Activated T-helper 2 cell treated with anti-CD3 and anti-CD28 coated beads, Interferon-gamma antibody, Interleukin-2, Interleukin-4, amounts not matched to agents 10 μg/mL and 5 μg/mL and 100 μg/mL, durations not matched to agents 14 hours and 24 hours and 36 hours (primary cell): ENCODE measurements around the gene DKK1. TPM values are rescaled to one million over a fixed set of nuclear protein-coding genes. Genes with fewer than 3 reads are reported as not detected.

ENCODE experiments used
- DNase-seq: peaks from one replicate; pipeline ENCODE4 v3.0.0; 2021; ENCODE audit warnings: low spot score
- H3K27ac Mint-ChIP-seq: one replicate; pipeline ENCODE4 v1.8.0; 2021; ENCODE audit warnings: mixed read lengths
- H3K27me3 Mint-ChIP-seq: one replicate; pipeline ENCODE4 v1.8.0; 2021; ENCODE audit warnings: low read depth, mixed read lengths
- H3K36me3 Mint-ChIP-seq: one replicate; pipeline ENCODE4 v1.8.0; 2021; ENCODE audit warnings: low read depth, mixed read lengths
- H3K4me1 Mint-ChIP-seq: one replicate; pipeline ENCODE4 v1.8.0; 2021; ENCODE audit warnings: low read depth, mixed read lengths
- H3K4me3 Mint-ChIP-seq: one replicate; pipeline ENCODE4 v1.8.0; 2021; ENCODE audit warnings: low read depth, mild to moderate bottlenecking, moderate library complexity, mixed read lengths
- H3K9me3 Mint-ChIP-seq: one replicate; pipeline ENCODE4 v1.8.0; 2021; ENCODE audit warnings: mixed read lengths
- intact Hi-C: fragments of 100-400 bp; cut with micrococcal nuclease; formaldehyde crosslinking; loops from one replicate; pipeline ENCODE4 v1.15.1; 2023
- total RNA-seq: library from RNA; stranded (reverse); gene quantifications from 2 replicates; pipeline ENCODE4 v1.2.3, GENCODE V29; 2022

The DKK1 gene
- total RNA-seq, 1 donor from 2014 or later, result not detected

- Mint-ChIP-seq H3K27ac (no peak overlapping the region), H3K4me1 (no peaks in the 10 kb centered on the region), H3K4me3 (no peak overlapping the region), H3K36me3 (no peaks in the 10 kb centered on the region), H3K9me3 (no peaks in the 10 kb centered on the region), H3K27me3 (no peaks in the 10 kb centered on the region)
- no peak for DNase-seq
- intact Hi-C loops, result no loop called here
Observed at GRCh38 chr10:52322936-52323335, 8.9 kb downstream of the DKK1 start.

DNA sequence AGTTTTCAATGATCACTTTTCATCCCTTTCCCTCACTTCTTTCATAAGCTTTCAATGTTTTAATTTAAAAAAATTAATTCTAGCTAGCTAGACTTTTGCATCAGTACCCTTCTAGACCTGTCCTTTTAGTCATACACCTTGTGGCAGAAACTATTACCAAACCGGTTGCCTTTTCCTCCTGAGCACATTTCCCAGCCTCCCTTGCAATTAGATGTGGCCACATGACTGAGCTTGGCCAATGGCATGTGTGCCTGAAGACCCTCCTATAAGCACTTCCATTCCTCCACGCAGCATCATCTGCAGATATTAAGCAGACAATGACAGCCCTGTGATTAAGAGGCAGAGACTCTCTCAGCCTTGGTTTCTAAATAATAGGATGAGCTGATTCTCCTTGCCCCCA is 12.3 kb downstream of the DKK1 start:
- no peaks in the 10 kb centered on the region for H3K36me3 Mint-ChIP-seq
- no peak overlapping the region for H3K27ac Mint-ChIP-seq
- no peak for DNase-seq
- H3K4me3 Mint-ChIP-seq, result no peak overlapping the region
- H3K9me3 Mint-ChIP-seq, result no peaks in the 10 kb centered on the region
- no peaks in the 10 kb centered on the region for H3K4me1 Mint-ChIP-seq
- intact Hi-C loops, result no loop called here
- no peaks in the 10 kb centered on the region for H3K27me3 Mint-ChIP-seq

DNA sequence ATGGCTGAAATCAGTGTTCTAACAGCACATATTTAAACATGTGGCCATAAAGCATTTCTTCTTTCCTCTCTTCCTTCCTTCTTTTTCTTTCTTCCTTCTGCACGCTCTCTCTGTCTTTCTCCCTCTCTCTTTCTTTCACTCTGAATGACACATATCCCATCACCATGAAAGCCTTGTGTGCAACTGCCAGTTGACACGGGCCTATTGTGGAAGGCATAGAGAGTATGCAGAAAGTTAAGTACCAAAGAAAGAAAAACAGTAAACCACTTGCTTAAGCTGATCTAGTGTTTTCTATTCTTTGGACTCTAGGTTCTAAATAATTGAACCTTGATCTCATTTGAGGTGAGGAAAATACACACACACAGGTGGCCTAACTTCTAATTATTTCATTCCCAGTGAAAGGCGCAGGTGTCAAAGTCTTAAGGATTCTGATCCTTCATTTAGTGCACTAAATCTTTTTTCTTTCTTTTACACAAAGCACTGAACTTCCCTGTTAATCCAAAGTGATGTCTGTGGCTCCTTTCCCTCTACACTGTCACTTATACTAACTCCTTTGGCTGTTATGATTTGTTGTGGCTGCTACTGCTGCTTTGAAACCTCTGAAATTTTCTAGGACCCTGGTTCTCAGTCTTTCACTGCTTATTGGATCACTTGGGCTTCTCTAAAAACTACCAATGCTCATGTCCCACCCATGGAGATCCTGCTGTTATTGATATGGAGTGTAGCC is 17.7 kb downstream of the DKK1 start:
- Mint-ChIP-seq H3K27ac (no peak overlapping the region), H3K9me3 (no peaks in the 10 kb centered on the region), H3K4me1 (no peaks in the 10 kb centered on the region), H3K4me3 (no peak overlapping the region), H3K36me3 (no peaks in the 10 kb centered on the region), H3K27me3 (no peaks in the 10 kb centered on the region)
- intact Hi-C loops, result no loop called here
- DNase-seq, result no peak

DNA sequence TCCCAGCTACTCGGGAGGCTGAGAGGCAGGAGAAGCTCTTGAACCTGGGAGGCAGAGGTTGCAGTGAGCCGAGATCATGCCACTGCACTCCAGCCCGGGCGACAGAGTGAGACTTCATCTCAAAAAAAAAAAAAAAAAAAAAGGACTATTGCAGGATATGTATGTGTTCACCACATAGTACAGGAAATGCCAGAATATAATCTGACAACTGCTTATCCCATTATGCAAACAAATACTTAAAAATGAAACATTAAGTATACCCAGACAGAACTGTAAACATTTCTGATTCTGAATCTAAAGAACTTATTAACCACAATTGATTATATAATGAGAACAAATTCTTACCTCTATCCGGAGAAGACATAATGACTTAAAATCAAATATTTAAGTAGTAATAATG is 18.7 kb downstream of the DKK1 start:
- DNase-seq, result no peak
- Mint-ChIP-seq H3K4me3 (no peak overlapping the region), H3K4me1 (no peaks in the 10 kb centered on the region), H3K27me3 (no peaks in the 10 kb centered on the region), H3K9me3 (no peaks in the 10 kb centered on the region), H3K36me3 (no peaks in the 10 kb centered on the region), H3K27ac (no peak overlapping the region)
- intact Hi-C loops, result no loop called here

DNA sequence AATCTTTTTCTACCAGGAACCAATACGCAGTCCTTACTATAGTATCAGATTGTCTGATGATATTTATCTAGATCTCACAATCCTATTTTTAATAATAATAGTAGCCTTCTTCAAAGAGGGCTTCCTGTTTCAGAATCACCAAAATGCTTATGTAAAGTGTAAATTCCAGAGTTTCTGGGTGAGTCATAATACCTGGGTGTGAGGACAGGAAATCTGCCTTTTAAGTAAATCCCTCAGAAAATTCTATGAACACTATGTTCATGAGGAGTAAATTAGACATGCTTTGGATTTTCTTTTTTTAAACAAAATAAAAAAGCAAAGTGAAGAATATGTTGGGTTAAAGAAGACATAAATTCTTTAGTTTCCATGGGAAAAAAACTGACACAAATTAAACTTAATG is 20.5 kb downstream of the DKK1 start:
- no peak overlapping the region for H3K4me3 Mint-ChIP-seq
- no peaks in the 10 kb centered on the region for H3K36me3 Mint-ChIP-seq
- DNase-seq, result no peak
- H3K9me3 Mint-ChIP-seq, result no peaks in the 10 kb centered on the region
- no peaks in the 10 kb centered on the region for H3K27me3 Mint-ChIP-seq
- intact Hi-C loops, result no loop called here
- H3K4me1 Mint-ChIP-seq, result no peaks in the 10 kb centered on the region
- H3K27ac Mint-ChIP-seq, result no peak overlapping the region

GRCh38 chr10:52335665-52336064 is 21.6 kb downstream of the DKK1 start:
- DNase-seq, result no peak
- H3K36me3 Mint-ChIP-seq, result no peaks in the 10 kb centered on the region
- no peak overlapping the region for H3K27ac Mint-ChIP-seq
- H3K9me3 Mint-ChIP-seq, result no peaks in the 10 kb centered on the region
- no peaks in the 10 kb centered on the region for H3K4me1 Mint-ChIP-seq
- H3K27me3 Mint-ChIP-seq, result no peaks in the 10 kb centered on the region
- intact Hi-C loops, result no loop called here
- no peak overlapping the region for H3K4me3 Mint-ChIP-seq

- DNase-seq, result no peak
- Mint-ChIP-seq H3K9me3 (no peaks in the 10 kb centered on the region), H3K4me3 (no peak overlapping the region), H3K27ac (no peak overlapping the region), H3K4me1 (no peaks in the 10 kb centered on the region), H3K27me3 (no peaks in the 10 kb centered on the region), H3K36me3 (no peaks in the 10 kb centered on the region)
- intact Hi-C loops, result no loop called here
Observed at GRCh38 chr10:52337225-52337624, 23.1 kb downstream of the DKK1 start.

GRCh38 chr10:52343439-52343838 is 29.4 kb downstream of the DKK1 start:
- no peak for DNase-seq
- H3K4me1 Mint-ChIP-seq, result no peaks in the 10 kb centered on the region
- no peaks in the 10 kb centered on the region for H3K9me3 Mint-ChIP-seq
- no peaks in the 10 kb centered on the region for H3K27me3 Mint-ChIP-seq
- no peaks in the 10 kb centered on the region for H3K36me3 Mint-ChIP-seq
- intact Hi-C loops, result no loop called here
- H3K27ac Mint-ChIP-seq, result no peak overlapping the region
- H3K4me3 Mint-ChIP-seq, result no peak overlapping the region

- intact Hi-C loops, result no loop called here
- no peaks in the 10 kb centered on the region for H3K27me3 Mint-ChIP-seq
- H3K36me3 Mint-ChIP-seq, result no peaks in the 10 kb centered on the region
- H3K27ac Mint-ChIP-seq, result no peak overlapping the region
- H3K4me3 Mint-ChIP-seq, result no peak overlapping the region
- H3K9me3 Mint-ChIP-seq, result no peaks in the 10 kb centered on the region
- DNase-seq, result no peak
- H3K4me1 Mint-ChIP-seq, result no peaks in the 10 kb centered on the region
Observed at GRCh38 chr10:52346394-52347326, 32.6 kb downstream of the DKK1 start.

DNA sequence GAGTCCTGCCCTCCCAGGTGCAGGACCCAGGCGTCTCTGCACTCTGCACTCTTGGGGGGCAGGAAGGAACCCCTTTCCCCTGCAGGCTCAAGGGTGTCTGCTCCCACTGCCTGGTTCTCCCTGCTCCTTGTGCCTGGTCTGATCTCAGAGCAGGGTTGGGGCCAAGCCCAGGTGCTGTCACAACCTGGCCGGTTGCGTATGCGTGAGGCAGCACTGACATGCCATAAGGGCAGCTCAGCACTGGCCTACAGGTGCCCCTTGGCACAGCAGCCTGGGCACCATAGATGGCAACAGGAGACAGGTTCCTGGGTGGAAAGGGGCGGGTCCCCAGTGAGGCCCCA is 33.2 kb downstream of the DKK1 start:
- no peak for DNase-seq
- no peak overlapping the region for H3K27ac Mint-ChIP-seq
- H3K36me3 Mint-ChIP-seq, result no peaks in the 10 kb centered on the region
- no peaks in the 10 kb centered on the region for H3K9me3 Mint-ChIP-seq
- intact Hi-C loops, result no loop called here
- H3K4me1 Mint-ChIP-seq, result no peaks in the 10 kb centered on the region
- no peak overlapping the region for H3K4me3 Mint-ChIP-seq
- no peaks in the 10 kb centered on the region for H3K27me3 Mint-ChIP-seq

- no peaks in the 10 kb centered on the region for H3K4me1 Mint-ChIP-seq
- no peaks in the 10 kb centered on the region for H3K36me3 Mint-ChIP-seq
Observed at GRCh38 chr10:52348037-52348564, 34.0 kb downstream of the DKK1 start.

GRCh38 chr10:52351914-52352330 is 37.8 kb downstream of the DKK1 start:
- Mint-ChIP-seq H3K27me3 (no peaks in the 10 kb centered on the region), H3K9me3 (no peaks in the 10 kb centered on the region), H3K4me3 (no peak overlapping the region), H3K27ac (no peak overlapping the region), H3K4me1 (no peaks in the 10 kb centered on the region), H3K36me3 (no peaks in the 10 kb centered on the region)
- DNase-seq, result no peak
- intact Hi-C loops, result no loop called here

More at GRCh38 chr10:52348037-52348564, 34.0 kb downstream of the DKK1 start:
- no peak for DNase-seq
- H3K4me3 Mint-ChIP-seq, result no peak overlapping the region
- no peaks in the 10 kb centered on the region for H3K27me3 Mint-ChIP-seq
- H3K27ac Mint-ChIP-seq, result no peak overlapping the region
- no peaks in the 10 kb centered on the region for H3K9me3 Mint-ChIP-seq
- intact Hi-C loops, result no loop called here

GRCh38 chr10:52353205-52353604 is 39.1 kb downstream of the DKK1 start:
- Mint-ChIP-seq H3K4me1 (no peaks in the 10 kb centered on the region), H3K4me3 (no peak overlapping the region), H3K9me3 (no peaks in the 10 kb centered on the region), H3K27me3 (no peaks in the 10 kb centered on the region), H3K27ac (no peak overlapping the region), H3K36me3 (no peaks in the 10 kb centered on the region)
- DNase-seq, result no peak
- intact Hi-C loops, result no loop called here
